GM18858 (cell line): ENCODE measurements around the gene CAPN5.
"Not testable (repeated sequence)": the region's sequence is repeated elsewhere in the genome, so short reads cannot be mapped to it uniquely, and the experiment has no call there.

Experiments
- ATAC-seq: cut with Tn5 transposase; IDR thresholded peaks from one replicate; pipeline ENCODE4 v1.9.1; 2021; ENCODE audit not compliant: unreplicated experiment

Gene CAPN5

DNA sequence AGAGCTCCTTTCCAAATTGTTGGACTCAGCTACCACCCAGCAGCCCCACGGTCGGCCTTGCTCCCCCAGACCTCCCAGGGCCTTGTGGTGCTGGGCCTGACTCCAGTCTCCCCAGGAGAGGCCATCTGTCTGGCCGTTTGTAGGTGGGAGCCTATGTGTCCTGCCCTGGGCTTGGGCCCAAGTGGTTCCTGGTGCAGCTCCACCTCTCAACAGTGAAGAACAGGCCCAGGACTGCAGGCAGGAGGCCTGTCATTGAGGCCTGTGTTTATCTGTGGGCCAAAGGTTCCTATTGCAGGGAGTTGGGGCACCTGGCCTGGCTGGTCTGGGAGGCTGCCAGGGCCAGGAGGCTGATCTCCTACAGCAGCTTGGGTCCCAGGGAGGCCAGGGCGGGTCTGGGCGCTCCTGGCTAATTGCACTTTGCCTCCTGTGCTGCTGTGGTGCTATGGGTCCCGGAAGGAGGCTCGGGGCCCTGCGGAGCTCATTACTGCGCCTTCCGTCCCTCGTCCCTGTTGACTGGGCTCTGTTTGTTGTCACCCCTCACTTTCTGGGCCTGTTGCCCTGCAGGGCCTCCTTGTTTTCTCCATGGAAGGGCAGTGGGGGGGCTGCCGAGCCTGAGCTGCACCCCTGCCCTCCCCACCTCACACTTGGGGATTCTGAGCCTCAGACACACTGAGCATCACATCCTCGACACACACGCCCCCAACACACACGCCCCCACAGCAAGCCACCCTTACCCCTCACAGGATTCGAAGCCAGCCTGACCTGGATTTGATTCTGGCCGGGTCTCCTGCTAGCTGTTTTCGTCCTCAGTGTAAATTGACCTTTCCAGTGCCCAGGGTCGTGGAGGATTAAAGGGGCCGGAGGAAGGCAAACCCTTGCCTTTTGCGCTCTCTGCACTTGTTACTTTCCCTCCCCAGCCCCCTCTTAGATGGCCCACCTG lies 29.1 kb downstream of the CAPN5 start:
- ATAC-seq, result no peak

DNA sequence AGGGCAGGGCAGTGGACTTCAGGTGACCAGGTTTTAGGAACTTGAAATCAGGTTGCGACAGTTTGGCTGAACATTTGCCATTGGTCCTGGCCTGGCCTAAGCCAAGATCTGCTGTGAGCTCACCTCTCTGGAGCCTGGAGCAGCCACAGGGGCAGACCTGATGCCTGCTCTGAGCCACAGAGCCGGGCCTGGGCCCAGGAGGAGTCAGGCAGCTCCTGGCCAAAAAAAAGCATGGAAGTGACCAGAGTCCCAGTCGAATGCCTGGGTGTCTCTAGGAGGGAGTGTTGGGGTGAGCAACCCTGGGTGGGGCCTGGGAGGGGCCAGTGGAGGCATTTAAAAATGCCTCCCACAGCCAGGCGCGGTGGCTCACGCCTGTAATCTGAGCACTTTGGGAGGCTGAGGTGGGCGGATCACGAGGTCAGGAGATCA lies 29.8 kb downstream of the CAPN5 start:
- no peak for ATAC-seq

DNA sequence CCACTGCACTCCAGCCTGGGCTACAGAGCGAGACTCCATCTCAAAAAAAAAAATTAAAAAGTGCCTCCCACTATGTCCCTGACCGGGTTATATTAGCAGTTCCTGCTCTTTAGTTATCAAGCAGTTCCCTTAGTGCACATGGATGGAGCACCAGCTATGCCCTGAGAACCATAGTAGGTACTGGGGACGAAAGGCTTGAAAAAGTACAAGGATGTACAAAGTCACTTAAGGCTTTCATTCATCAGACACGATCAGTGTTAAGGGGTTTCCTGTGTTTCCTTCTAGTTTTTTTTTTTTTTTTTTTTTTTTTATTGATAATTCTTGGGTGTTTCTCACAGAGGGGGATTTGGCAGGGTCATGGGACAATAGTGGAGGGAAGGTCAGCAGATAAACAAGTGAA lies 30.4 kb downstream of the CAPN5 start:
- ATAC-seq, result not testable (repeated sequence)

DNA sequence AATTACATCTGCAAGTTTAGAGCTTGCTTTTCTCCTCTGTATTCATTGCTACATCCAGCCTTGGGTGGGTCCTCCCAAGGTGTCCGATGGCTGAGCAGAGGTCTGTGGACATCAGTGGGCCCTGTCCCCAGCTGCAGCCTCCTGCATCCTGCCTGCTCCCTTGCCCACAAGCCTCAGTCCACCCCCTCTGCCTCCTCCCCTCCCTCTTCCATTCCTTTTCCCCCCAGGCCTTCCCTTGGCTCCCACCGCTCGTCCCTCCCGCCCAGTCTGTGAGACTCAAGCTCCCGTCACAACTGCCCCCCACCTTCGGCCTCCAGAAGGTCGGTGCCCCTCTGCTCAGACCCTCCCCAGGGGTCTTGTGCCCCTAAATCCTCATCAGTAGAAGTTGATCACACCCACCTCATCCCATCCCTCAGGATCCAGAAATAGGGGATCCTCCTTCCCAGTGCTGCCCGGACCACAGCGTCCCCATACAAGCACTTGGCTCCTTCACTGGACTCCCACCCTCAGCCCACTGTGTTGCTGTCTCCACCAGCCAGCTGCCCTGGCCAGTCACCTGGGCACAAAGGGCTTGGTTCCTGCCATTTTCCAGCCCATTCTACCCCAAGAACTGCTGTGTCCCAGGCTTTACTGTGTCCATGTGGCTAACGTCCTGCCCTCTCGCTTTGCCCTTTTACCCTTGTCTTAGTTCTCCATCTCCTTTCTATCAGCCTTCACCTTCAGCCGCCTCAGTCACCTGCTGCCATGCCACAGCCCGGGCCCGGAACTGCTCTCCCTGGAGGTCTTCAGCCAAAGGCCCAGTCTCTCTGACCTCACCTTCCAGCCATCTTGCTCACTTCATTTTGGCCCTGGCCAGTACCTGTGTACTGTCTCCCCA lies 33.6 kb downstream of the CAPN5 start:
- ATAC-seq, result no peak

DNA sequence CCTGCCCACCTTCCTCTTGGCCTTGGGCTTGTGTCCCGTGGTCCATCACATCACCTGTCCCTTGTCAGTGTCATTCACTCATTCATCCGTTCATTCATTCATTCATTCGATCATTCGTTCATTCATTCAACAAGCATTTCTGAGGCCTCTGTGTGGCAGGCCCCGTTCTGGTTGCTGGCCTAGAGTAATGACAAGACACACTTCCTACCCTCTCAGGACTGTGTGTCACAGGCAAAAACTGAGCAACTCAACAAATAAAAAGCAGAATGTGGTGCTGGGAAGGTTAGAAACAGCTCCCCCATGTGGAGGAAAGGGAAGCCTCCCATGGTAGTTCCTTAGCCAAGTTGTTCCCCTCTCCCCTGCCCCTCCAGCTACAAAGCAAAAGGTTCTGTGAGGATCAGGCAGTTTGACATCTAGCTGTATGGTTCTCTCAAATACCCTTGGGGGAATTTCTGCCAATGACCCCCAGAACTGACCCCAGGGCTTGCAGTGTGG lies 34.3 kb downstream of the CAPN5 start:
- ATAC-seq, result no peak

DNA sequence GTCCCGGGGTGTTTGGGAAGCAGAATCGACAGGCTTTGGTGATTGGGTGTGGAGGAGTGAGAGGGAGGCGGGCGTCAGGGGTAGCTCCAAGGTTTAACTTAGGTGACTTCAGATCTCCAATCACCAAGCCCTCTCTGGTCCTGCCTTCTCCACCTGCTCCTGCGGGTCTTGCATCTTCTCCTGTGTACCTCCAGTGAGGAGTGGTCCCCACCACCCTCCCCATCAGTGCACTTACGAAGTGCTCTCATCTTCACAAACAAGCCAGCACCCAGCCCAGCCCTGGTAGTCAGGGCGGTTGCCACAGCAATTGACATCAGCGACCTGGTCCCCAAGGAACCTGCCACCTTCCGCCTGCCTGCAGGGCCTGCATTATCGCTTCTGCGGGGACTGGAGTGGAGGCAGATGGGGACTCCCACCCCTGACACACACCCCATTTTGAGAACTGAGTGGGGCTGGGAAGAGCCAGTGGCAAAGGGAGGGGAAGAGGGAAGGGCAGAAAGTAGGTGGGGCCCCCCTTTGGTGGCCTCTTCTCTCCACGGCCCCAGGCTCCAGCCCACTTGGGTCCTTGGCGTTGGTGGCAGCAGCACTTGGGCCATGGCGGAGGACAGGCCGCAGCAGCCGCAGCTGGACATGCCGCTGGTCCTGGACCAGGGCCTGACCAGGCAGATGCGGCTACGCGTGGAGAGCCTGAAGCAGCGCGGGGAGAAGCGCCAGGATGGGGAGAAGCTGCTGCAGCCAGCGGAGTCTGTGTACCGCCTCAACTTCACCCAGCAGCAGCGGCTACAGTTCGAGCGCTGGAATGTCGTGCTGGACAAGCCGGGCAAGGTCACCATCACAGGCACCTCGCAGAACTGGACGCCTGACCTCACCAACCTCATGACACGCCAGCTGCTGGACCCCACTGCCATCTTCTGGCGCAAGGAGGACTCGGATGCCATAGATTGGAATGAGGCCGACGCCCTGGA lies 35.8 kb downstream of the CAPN5 start, which contains the start of gene OMP:
Gene OMP, plus strand, starts transcription at position 595 of the 965 bp plus-strand sequence. Its CDS starts 0 bp downstream, at position 595.
- no peak for ATAC-seq

DNA sequence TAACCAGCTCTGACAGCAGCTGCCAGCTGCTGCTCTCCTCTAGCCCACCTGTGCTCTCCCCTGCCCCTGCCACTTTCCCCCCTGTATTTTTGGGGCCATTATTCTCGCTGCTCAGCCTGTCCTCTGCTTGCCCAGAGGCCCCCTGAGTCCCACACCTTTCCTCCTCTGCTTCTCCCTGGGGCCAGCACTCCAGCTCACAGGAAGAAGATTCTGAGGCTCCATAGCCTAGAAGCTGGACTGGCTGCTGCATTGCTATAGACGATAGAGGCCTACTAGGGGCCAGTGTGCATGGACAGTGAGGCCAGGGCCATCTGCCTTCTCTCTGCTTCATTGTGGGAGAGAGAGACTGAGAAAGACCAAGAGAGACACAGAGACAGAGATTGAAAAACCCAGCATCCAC lies 36.5 kb downstream of the CAPN5 start:
- no peak for ATAC-seq

DNA sequence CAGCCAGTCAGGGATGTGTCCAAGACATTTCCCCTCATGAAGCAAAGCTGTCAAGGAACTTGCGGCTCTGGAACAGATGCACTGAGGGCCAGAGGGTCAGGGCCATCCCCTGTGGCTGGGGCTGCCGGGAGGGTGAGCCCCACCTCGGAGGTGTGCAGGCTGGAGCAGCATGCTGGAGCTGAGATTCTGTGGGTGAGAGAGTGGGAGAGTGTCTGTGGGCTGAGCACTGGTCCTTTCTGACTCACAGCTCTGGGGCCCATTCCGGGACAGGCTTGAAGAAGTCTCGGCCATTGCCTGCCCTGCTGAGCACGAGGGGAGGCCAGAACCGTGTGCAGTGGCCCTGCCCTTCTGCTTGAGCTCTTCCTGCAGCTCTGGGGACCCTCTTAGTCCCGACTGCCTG lies 38.0 kb downstream of the CAPN5 start:
- no peak for ATAC-seq

DNA sequence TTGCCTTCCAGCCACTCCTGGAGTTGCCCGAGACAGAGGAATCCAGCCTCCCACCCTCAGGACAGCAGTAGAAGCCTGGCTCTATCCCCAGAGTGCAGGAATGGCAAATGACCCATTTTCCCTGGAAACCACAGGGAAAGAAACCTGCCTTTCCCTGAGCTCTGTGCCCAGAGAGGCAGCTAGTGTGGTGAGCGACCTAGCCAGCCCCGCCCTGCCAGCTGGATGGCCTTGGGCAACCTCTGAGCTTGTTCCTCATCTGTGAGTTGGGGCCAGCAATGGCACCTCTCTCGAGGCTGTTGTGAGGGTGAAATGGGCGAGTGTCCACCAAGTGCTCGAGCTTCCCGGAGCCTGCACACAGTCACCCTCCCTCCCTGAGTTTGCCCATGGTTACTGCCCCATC lies 39.5 kb downstream of the CAPN5 start:
- ATAC-seq, result no peak

DNA sequence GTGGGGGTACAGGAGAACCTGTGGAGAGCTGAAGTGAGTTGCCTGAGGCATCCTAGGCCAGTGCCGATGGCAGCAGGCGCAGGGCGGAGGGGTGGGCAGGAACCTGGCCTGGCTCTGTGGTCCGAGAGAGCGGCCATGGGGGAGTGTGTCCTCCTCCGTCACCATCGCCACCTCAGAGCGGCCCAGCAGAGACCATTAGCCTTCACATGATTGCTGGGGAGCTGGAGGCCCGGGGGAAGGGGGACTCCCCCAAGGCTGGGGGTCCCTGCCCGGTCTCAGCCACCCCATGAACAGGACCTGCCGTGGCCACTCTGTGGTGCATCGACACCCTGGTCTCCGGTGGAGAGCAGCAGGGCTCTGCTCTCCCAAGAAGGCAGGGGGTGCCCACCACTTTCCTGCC lies 40.0 kb downstream of the CAPN5 start:
- ATAC-seq, result no peak

DNA sequence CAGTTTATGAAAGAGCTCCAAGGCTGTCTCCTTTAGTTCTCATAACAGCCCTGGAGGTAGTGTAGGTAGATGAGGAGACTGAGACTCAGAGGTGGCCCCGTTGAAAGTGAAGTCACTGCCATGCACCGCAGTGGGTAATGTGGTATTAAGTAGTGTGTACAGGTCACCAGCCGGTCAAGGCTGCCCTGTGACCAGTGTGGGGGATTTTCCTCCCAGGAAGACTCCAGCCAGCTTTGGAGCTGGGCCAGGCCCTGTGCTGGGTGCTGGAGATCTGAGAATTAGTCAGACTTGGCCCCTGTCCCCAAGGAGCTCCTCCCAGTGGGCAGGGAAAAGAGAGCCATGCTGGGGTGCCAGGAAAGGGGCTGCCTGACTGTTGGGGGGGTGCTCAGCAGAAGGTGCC lies 41.2 kb downstream of the CAPN5 start:
- no peak for ATAC-seq

DNA sequence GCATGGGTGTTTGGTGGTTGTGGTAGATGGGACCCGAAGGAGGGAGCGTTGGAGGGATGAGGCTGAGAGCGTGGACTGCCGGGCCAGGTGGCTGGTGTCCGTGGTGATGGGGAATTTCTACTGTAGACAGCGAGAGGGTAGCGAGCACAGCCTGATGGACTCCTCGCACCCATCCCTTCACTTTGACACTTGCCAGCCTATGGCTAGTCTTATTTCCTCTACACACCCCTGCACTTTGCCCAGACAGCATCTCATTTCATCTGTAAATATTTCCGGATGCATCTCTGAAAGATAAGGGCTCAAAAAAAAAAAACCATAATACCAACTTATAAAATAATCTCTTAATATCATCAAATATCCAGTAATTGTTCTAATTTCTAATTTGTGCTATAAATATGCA lies 41.7 kb downstream of the CAPN5 start:
- ATAC-seq, result no peak

DNA sequence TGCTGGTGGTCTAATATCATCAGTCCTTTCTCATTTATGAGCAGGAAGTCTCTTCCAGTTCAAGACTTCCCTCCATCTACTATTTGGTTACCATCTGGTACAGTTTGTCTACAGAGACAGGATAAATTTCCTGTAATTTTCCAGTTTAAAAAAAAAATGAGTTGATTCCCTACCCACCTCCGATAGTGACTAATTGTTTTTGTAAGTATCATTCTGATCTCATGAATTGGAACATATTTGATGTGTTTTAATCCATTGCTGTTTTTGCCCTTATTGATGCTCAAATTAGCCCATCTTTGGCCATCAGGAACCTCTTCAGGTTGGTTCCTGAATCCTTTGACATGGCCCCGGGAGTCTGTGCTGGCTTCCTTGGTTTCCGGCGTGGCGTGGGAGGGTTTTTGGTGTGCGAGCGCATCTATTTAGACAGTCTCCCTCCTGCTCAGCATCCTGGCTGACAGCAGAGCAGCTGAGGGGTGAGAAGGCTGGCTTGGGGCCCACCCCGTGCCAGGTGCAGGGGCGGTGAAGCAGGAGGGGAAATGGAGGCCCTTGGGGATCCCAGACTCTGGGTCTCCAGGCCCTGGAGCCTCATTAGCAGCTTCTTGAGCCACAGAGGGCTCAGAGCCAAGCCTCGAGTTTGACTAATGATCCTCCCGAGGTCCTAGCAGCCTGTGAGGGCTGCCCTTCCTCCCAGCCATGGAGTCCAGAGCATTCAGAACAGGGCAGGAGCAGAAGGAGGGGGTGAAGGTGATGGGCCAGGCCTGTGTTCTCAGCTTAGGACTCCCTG lies 42.7 kb downstream of the CAPN5 start:
- ATAC-seq, result no peak

DNA sequence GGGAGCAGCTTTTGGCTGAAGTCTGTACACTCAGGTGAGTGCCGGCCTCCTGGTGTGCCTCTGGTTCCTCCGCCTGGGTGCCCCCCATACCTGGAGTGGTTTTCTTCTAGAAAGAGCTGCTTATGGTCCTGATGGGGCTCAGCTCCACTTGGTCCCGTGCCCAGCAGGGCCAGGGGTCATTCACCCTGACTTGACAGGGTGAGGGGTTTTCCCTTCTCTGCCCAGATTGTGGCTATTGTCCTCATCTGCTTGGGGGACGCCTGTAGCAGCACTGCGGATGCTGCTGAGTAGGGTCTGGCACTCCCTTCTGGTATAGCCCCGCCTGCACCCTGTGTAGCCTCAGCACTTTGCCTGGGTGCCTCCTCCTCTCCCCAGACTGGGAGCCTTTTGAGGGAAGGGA lies 44.1 kb downstream of the CAPN5 start:
- ATAC-seq, result no peak

DNA sequence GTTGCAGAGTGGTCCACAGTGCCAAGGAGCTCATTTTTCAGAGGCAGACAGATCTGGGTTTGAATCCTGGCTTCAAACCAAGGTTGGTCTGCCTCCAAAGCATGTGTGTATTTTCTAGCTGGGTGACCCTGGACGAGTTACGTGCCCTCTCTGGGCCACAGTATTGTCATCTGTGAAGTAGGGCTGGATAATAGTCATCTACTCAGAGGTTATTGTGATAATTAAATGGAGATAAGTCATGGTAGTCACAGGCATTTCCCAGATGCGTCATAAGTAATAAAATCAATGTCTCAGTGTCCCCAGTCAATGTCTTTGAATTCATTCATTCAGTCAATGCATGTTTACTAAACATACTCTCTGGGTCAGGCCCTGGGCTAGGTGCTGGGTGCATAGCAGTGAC lies 44.5 kb downstream of the CAPN5 start:
- ATAC-seq, result no peak

DNA sequence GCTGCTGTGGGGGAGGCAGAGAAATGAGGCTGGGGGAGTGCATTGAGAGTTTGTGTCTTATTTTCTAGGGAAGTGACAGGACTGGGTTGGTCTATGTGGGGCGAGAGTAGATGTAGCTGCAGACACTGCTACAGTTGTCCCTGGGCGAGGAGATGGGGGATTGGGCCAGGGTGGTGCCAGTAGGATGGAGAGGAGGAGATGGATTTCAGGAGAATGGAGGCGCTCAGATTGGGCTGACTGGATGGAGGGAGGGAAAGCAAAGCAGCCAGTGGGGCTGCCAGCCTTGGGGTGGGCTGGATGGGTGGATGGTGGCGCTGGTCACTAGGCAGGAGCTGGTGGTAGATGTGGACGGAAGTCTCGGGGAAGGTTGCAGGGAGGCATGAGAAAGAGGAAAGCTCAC lies 45.2 kb downstream of the CAPN5 start:
- ATAC-seq, result no peak

DNA sequence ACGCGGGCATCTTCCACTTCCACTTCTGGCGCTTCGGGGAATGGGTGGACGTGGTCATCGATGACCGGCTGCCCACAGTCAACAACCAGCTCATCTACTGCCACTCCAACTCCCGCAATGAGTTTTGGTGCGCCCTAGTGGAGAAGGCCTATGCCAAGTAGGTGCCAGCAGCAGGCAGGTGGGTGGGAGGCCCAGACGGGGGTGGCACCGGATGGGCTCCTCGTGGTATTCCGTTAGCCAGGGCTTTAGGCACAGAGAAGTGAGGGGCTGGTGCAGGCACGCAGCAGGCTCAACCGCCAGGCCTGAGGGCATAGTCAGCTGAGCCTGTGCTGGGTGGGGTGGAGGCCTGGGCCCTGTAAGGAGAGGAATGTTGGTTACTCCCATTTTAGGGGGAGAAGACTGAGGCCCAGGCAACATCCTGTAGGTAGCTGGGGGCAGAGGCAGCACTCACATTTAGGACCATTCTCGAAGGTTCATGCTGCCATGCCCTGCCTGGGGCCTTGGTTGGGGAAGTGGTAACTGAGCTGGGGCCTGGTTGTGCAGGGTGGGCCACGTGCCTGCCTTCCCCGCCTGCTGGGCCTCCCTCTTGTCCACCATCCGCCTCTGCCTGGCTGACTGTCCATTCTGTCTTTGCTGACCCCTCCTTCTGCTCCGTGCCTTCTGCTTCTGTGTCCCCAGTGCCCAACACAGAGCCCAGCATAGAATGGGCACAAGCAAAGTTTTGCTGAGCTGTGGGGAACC lies 46.0 kb downstream of the CAPN5 start:
- no peak for ATAC-seq

DNA sequence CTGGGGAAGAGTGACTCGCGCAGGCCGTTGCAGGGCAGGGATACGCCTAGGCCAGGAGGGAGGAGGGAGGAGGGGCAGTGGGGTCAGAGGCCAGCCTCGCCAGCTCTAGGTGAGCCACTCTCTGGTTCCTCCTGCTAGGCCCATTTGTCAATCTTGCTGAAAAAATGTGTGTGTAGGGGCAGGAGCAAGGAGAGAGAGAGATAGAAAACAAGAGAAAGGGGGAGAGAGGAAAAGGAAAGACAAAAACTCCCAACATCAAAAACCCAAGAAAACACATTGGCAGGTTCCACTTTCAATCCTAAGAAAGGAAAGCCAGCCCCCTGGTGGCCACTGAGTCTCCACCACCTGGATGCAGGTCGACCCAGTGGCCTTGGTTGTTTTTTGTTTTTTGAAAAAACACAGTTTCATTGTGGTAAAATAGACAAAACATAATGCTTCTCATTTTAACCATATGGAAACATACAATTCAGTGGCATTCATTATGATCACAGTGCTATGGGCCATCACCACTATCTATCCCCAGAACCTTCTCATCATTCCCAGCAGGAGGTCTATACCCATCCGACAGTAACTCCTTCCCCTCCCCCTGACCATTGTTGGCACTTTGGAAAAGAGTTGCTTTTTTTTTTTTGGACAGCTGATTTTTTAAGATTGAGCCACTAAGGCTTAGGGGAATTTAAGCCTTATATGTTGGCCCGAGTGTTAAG lies 46.8 kb downstream of the CAPN5 start:
- no peak for ATAC-seq
